GM21526 (cell line): Measurements from ENCODE around the gene PRTG.
"Not testable (repeated sequence)": the region's sequence is repeated elsewhere in the genome, so short reads cannot be mapped to it uniquely, and the experiment has no call there.

Experiments
- ATAC-seq: cut with Tn5 transposase; IDR thresholded peaks from one replicate; pipeline ENCODE4 v1.9.1; 2021; ENCODE audit warnings: moderate library complexity; ENCODE audit not compliant: unreplicated experiment, low FRiP score

Gene PRTG

DNA sequence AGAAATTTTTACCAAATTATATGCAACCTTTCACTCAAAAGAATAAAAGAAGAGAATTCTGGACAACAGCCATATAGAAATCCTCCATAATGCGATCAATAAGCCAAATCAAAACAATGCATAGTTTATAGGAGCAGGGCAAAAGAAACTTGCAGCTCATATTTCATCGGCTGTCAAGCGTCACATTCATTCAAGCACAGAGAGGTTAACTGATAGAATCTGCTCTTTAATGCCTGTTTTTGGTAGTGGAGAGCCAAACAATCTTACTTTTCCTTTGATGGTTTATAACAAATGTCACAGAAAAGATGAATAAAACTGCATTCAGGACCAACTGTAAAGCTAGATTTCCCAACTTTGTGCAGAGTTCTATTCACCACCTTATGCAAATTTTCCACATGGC, 35.4 kb downstream of the PRTG start:
- ATAC-seq = no peak

DNA sequence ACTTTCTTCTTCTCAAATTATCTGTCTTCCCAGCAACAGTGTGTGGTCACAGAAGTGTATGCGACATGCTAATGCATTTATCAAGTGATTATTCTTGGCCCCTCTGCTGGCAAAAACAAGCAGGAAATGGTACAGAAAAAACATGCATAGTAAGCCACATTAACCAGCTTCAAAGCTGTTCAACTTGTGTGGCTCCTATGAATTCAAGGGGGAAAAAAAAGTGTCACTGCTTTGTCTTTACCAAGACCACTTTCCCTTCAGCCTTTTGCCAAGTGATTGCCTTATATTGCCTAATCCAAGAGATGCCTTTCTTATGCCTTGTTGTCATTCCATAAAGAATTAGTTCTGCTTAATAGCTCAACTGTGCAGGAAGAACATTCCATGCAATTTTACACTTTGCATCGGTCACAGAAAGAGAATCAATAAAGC, 39.1 kb downstream of the PRTG start:
- ATAC-seq = no peak

DNA sequence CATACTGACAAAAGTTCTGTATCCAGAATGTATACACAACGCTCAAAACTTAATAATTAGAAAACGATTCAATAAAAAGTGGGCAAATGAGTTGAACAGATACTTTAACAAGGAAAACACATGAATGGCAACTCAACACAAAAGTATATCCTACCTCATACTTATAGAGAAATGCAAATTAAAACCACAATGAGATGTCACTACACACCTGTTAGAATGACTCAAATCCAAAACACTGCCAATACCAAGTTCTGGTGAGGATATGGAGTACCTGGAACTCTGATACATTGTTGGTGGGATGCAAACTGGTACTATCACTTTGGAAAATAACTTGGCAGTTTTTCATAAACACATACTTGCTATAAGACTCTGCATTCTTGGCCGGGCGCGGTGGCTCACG, 42.1 kb downstream of the PRTG start:
- ATAC-seq = no peak

DNA sequence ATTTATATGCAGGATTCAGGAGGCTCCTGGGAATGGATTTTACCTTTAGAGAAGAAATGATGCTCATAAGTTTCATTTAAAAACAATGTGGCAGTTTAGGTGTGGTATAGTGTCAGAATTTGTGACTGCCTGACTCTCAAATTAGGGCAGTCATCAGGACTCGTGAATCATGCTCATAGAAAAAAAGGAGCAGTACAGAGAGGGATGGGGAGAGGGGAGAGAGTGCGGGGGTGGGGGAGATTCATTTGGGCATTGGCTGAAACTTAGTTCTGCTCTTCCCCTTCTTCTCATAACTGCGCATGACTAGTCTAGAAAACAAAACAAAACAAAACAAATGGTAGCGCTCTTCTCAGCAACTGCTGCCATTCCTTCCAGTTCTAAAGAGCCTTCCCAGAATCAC, 44.3 kb downstream of the PRTG start:
- no peak for ATAC-seq

DNA sequence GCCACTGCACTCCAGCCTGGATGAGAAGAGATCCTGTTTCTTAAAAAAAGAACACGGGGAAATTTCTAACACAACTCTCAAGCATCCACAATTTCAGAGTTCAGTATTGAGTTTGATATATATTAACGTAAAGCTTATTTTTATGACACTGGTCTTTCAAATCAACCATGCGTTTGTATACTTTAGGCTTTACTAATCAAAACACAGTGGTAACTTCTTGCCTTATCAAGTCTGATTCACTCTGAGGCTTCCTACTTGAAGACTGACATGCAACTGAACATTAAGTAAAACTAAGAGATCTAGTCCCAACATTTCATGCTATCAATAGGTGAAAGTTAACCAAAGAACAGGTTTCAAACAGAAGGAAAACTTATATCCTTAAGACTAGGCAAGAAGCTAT, 46.7 kb downstream of the PRTG start:
- no peak for ATAC-seq

DNA sequence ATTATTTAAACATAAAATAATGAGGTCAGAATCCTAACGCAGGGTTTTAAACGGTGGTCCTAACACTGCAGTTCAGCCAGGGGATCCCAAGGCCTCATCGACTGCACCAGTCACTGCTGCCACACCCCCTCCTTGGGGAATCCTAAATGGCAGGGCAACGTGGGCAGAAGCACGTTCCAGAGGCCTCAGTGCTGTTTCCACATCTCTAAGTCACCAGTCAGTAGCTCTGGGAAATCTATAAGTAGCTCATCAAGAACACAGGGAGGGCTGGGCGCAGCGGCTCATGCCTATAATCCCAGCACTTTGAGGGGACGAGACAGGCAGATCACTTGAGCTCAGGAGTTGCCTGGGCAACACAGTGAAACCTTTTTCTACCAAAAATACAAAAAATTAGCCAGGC, 47.5 kb downstream of the PRTG start:
- ATAC-seq = no peak

DNA sequence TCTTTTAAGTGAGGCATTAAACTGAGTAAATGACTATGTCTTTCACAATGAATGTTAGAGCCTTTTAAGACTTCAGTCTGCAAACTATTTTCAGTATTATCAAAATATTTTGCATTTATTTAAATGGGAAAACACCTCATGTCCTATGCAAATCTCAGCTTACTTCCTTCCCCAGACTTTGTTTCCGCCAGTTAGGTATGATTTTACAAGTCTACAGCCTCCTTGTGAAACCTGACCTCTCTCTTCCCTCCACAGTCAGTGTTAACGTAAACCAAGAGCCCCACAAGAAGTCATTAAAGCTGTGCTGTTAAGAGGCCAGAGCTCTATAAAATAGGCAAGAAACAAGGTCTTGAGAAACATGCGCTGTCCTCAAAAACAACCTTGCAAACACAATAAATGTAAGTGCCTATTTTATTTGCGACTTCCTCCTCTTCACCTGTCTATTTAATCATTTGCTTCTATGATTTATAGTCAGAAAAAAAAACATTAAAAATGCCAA, 48.3 kb downstream of the PRTG start:
- ATAC-seq = peak; percentile 86

DNA sequence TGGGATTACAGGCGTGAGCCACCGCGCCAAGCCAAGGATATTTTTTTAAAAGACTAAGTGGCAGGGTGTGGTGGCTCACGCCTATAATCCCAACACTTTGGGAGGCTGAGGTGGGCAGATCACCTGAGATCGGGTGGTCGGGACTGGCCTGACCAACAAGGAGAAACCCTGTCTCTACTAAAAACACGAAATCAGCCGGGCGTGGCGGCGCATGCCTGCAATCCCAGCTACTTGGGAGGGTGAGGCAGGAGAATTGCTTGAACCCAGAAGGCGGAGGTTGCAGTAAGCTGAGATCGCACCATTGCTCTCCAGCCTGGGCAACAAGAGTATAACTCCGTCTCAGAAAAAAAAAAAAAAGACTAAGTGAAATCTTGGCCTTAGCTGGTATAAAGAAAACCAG, 49.8 kb downstream of the PRTG start:
- ATAC-seq = not testable (repeated sequence)

DNA sequence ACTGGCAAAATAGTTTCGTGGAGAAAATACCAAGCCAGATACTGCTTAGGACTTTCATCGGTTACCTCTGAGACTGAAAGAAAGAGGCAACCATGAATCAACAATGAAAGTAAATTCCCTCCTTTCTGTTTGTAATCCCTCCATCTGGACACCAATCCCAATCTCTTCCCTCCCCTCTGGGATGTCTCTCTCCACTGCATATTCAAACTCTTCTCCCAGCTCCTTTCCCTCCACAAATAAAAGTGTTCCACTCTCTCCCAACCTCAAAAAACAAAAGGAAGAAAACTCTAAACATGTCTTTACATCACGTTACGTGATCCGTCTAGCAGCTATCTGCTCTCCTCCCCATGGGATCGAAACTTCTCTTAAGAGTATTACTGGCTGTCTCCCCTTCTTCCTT, 55.2 kb downstream of the PRTG start:
- ATAC-seq = no peak

DNA sequence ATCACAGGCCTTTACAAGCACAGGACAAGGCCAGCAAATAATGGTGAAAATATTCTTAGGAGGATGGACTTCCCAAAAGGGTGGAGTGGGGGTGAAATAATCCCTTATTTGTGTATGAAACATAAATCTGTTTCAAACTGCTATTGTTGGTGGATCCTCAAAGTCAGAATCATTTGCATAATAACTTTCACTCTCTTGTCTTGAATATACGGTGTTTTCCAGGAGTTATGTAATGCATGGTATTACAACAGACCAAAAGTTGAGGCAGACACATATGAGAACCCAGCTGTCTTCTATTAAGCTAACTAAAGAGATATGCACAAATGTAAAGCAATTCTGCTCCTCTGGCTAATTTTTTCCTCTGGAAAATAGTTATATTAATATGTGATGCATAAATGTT, 57.7 kb downstream of the PRTG start:
- peak; percentile 75 for ATAC-seq

DNA sequence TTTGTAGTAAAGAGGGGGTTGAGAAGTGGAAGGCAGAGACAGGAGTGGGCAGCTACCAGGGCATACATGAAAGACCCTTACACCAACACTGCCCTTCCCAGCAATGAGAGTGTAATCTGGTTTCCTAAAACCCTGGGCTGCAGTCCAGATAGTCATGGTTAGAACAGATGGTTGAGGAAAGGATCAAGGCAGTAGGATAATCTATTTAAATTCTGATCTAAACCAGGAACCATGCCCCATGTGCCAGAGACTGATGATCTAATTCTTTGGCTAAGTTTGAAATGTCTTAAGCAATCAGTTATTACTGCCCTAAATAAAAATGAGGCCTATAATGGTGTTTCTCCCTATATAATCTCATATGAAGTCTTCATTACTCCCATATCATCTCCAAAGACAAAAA, 59.6 kb downstream of the PRTG start:
- no peak for ATAC-seq

DNA sequence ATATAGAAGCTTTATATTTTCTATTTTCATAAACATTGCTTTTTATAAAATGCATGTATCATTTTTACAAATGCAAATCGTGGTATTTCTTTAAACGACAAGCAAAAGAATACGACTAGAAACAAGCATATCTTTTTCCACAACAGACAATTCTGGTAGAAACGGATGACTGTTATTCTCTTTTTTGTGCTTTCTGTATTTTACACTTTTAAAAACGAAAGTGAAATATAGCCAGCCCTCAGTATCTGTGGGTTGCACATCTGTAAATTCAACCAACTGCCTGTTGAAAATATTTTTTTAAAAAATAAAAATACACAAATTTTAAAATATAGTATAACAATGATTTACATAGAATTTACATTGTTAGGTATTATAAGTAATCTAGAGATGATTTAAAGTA, 61.3 kb downstream of the PRTG start:
- no peak for ATAC-seq

DNA sequence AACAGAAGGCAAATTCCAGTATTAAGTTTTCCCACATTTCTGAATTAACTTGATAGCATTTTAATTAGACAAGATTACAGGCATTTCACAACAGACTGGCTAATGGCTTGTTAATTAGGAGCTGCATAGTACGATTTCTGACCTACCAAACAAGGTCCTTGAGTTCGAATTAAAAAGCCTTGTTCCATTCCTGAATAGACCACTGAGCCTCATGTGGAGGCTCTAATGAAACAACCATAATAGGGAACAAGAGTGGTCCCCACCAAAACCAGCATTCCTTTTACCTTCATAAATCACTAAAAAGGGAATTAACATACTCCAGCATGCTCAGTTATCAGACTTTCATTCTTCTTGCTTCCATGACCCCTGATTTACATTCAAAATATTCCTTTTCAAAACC, 66.4 kb downstream of the PRTG start:
- no peak for ATAC-seq

DNA sequence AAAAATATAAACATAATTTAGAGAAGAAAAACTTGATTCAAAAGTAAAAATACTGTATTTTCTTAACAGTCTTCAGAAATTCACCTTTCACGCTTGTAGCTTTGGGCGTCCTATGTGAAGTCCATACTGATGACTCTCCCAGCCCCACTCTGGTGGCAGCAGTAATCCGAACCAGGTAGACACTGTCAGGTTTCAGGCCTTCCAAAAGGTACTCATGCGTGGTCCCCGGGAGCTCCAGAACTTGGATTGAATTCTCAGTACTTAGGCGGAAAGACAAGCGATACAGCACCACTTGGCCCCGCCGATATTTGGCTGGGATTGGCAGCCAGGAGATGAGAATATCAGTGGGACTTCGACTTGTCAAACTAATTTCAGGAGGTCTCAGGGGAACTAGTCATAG, 69.7 kb downstream of the PRTG start:
- ATAC-seq = no peak

DNA sequence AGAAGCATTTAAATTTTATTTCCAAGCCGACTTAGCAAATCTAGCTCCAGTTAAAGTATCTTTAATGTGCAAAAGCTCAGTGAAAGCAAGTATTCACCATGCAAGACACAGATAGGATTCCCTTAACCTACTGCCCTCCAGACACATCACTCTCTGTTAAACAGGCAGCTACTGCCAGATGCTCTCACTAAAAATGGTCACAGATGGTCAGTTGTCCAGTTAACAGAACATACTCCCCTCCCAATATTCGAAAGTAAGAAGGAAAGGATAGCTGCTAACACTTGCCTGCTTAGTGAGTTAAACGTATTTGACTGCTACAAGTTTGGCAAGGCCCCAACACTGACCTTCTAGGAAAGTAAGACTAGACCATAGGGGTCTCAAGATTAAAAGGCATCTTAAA, 73.7 kb downstream of the PRTG start:
- ATAC-seq = no peak

DNA sequence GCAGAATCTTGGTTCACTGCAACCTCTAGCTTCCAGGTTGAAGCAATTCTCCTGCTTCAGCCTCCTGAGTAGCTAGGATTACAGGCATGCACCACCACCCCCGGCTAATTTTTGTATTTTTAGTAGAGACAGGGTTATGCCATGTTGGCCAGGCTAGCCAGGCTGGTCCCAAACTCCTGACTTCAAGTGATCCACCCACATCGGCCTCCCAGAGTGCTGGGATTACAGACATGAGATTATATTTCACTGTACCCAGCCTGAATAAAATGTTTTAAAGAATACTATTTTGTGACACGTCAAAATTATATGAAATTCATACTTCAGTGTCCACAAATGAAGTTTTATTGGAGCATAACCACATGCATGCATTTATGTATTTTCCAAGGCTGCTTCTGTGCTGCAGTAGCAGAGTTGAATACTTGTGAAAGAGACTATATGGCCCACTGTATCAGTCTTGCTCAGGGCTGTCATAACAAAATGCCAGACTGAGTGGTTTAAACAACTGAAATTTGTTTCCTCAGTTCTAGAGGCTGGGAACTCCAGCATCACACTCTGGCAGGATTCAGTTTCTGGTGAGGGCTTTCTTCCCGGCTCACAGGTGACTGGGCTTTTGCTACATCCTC, 77.2 kb downstream of the PRTG start:
- no peak for ATAC-seq

DNA sequence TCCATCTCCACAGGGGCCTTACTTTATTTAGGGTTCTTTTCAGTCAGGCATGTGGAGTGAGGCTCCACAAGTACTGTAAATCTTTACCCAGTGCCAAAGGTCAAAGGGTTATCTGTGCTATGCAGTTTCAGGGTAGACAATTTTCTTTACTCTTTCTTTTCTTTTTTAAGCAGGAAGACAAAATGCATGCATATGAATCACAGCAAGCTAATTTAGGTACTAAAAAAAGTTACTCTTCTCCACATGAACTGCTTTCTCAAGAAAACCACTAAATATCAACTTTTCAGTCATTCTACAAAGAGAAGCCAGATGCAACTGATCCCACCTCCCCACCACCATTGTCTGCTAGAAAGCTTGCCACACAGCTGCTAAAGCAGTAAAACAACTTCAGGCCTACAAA, 81.5 kb downstream of the PRTG start:
- no peak for ATAC-seq

DNA sequence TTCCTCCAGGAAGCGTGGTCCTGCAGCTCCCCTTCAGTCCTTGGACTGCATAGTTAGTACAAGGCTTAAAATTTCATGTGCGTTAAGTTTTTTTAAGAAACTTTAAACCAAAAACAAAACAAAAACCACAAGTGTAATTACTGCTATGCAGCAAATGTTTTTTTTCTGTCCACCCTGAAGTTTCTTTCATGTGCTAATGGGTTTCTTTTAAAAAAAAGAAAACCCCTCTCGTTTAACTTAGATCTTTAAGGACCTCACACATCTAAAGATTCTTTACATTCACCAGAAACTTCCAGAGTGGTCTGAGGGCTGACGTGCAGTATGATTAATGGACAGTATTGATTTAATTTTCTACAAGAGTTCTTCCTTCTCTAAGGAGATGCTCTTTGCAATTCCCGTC, 82.8 kb downstream of the PRTG start:
- ATAC-seq = no peak

DNA sequence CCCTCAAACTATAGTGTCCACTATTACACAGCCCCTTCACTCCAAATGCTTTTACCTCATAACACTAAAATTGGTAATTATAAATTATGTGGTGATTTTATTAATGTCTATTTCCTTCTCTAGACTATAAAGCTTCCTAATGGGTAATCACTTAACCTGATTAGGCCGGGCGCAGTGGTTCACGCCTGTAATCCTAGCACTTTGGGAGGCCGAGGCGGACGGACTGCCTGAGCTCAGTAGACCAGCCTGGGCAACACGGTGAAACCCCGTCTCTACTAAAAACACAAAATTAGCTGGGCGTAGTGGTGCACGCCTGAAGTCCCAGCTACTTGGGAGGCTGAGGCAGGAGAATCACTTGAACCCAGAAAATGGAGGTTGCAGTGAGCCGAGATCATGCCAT, 83.5 kb downstream of the PRTG start:
- ATAC-seq = no peak

DNA sequence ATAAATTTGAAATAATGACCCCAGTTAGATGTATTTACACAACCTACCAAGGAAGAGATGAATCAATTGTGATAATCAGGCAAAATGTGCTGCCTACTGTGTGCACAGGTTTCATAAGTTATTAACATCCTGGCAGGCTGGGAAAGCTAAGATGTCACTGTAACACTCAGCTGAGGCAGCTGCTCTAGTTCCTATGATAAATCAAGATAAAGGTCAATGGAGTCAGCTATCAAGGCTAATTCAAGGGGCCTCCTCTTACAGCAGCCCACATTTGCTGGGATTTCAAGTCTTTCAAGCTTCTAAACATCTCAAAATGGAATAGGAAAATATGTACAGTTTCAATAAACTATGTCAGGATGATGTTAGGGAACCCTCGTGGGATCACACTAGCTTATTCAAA, 84.1 kb downstream of the PRTG start:
- ATAC-seq = no peak

DNA sequence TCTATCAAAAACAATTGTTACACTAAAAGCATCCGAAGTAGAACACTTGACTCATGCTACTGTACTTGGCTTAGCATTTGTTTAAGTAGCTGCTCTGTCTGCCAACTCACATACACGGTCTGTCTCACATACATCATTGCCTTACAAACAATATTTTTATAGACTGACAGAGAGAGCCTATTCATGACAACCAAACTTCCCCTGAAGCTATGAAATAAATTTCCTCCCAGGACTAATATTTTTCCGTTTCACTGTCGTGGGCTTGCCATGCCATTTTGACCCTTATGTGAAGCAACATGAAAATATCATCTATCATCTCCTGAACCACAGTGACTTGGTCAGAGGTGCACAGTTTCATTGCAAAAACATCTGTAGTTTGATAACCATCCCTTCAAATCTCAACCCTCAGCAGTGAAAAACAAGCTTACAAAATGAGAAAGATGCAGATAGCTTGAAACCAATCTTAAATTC, 88.4 kb downstream of the PRTG start:
- ATAC-seq = no peak

DNA sequence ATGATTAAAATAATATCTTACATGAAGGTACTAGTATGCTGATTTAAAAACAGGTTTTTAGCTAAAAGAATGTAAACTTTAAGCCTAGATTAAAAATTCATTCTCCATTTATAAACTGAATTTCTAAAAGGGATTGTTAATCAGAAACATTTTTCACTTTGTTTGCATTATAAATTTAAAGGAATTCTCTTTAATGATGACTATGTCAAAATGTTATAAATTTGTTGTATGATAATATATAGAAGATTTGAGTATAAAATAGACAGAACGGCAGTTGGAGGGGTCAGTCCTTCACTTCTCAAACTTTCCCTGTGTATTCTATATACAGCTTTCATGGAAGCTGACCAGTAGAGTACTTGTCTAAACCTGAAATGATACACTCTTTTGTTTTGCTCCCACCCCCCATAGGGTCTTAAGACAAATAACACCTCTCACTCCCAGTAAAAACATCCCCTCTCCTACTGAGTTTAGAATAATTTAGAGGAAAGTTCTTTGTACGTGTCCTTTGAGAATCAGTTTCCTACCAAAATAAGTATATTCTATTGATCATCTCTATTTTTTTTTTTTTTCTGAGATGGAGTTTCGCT, 90.0 kb downstream of the PRTG start:
- ATAC-seq = no peak

DNA sequence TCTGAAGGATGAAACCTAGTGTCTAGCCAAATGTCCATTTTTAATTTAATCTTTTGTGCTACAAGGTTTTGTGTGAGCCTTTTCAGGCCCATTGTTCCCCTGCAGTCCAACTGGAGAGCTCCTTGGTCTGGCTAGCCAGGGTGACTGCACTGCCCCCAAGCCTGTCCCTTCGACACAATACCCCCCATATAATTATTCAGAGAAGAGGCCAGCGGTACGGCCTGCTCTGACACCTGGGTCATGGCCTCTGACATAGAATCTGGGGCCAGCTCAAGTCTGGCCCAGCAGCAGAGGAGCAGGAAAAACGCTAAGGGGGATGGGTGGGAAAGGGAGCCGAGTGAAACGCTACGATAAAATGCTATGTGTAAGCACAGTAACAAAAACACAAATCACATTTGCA, 90.6 kb downstream of the PRTG start:
- no peak for ATAC-seq
